22Rv1 (cell line): ENCODE data around the gene ALDH1L1.

Source experiments
- H3K27ac ChIP-seq: fragments of 450-650 bp; 2 replicates; pipeline ENCODE4 v1.5.1; 2017
- ZFX ChIP-seq: fragments of 450-650 bp; IDR thresholded peaks from 2 replicates; pipeline ENCODE4 v1.6.1; 2017; ENCODE audit warnings: antibody characterized with exemption, borderline replicate concordance
- TF ChIP-seq, protein P1 (sequence below): fragments of 450-650 bp; IDR thresholded peaks from 2 replicates; pipeline ENCODE4 v1.5.1; 2017; ENCODE audit warnings: mild to moderate bottlenecking

The ALDH1L1 gene

DNA sequence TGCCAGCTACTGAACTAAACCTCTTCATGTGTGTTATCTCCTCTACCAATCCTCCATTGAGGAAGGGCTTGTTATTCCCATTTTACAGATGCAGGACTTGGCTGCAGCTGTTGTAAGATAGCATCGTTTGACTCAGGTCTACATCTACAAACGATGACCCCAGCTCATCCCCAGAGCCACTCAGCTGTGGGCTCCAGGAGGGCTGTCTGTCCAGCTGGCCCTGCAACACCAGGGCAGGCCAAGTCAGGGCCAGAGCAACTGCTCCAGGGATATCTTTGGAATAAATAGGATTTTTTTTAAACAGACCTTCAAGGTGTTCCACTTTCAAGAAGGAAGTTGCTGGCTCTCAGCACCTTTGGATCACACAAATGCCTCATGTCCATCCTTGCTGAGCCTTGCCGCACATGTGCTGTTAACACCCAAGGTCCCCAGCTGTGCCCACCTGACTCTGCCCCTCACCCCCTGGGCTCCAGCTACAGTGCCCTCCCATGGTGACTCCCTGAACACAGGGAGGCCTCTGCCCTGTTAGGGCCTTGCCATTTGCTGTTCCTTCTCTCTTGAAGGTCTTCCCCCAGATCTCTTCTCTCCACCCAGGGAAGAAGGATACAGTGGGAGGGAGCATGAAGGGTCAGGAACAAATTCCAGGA, 31.0 kb downstream of the ALDH1L1 start:
- H3K27ac ChIP-seq = no peak overlapping the region
- no peak for TF ChIP-seq ZFX
- TF ChIP-seq, protein P1, sequence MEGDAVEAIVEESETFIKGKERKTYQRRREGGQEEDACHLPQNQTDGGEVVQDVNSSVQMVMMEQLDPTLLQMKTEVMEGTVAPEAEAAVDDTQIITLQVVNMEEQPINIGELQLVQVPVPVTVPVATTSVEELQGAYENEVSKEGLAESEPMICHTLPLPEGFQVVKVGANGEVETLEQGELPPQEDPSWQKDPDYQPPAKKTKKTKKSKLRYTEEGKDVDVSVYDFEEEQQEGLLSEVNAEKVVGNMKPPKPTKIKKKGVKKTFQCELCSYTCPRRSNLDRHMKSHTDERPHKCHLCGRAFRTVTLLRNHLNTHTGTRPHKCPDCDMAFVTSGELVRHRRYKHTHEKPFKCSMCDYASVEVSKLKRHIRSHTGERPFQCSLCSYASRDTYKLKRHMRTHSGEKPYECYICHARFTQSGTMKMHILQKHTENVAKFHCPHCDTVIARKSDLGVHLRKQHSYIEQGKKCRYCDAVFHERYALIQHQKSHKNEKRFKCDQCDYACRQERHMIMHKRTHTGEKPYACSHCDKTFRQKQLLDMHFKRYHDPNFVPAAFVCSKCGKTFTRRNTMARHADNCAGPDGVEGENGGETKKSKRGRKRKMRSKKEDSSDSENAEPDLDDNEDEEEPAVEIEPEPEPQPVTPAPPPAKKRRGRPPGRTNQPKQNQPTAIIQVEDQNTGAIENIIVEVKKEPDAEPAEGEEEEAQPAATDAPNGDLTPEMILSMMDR = no peak

DNA sequence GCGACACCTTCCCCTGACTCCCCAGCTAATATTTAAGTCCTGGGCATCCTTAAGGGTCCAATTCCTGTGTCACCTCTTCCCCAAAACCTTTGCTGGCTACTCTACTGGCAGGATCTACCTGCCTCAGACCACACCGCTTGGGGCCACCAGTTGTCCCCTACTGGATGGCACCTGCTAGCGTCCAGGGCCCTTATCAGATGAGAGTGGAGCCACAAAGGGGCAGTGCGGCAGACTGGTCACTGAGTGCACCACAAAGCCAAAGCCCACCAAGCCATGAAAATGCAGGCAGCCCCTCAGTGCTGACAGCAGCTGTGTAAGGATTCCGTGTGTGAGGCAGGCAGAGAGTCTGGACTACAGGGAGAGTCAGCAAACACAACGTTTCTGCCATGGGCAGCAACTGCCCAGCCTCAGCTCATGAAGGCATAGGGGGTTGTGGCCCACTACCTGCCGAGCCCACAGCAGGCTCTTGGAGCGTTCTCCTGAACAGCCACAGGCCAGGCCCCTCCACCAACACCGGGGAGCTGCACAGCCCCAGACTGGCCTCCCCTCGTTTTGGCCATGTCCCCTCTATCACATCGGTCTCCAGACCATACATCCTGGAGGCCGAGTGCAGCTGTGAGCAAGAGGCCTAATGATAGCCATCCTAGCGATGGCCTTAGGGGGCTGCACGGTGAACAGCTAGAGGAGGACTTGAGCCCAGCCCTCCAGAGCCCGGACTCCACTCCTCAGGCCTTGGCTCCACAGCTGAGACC, 32.3 kb downstream of the ALDH1L1 start:
- H3K27ac ChIP-seq = no peak overlapping the region
- TF ChIP-seq, protein P1 = no peak
- TF ChIP-seq ZFX = no peak

DNA sequence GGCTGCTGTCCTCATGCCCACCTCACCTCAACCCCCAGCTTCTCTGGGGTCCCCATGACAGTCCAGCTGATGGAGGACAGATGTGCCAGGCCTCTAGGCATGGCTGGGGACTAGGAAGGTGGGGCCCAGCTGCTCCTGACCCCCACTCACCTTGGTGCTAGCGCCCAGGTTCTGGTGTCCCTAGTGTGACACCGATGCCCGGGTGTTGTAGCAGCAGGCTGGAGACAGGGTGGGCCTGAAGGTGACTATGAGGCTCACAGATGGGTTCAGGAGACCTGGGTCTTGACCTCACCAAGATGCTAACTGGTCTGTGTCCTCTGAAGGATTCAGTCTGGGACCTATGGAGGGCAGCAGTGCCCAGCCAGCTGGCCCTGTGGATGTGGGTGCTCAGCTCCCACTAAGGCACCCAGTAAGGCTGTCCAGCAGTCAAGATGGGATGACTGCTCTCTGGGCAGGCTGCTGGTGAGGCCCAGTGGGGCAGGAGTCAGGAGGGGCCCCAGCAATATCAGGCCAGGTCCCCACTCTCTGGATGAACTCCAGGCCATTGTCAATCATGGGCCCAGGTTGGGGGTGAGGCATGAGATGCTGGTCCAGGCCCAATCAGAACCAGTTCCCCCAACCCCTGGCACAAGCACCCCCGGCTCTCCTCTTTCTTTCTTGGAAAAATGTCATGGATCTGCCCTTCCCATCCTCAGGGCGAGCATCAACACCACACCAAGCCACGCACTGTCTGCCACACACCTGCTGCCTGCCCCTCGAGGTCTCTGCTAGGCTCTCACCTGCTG, 33.0 kb downstream of the ALDH1L1 start:
- no peak overlapping the region for H3K27ac ChIP-seq
- TF ChIP-seq ZFX = no peak

DNA sequence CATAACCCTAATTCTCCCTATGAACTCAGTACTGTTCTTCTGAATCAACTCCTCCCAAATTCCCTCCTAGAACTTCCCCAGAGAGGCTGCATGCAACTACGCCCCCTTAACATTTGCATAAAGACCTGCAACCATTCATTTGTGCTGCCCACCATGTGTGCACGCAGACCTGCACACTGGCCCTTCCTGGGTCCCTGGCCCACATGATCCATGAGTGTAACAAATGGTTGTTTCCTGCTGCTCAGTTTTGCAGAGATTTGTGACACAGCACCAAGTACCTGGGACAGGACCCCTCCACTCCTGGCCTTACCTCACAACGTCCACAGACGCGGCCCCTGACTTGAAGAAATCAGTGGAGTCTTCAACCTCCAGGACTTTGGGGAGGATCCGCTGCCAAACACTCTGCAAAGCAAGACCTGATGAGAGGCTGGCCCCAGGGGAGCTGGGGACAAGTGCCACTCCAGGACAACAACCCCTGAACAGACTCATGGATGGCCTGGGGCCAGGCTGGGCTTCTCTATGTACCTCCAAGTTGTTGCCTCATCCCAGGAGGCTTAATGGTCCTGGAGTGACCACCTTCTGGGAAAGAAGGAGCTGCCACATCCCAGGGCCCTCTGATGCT, 33.8 kb downstream of the ALDH1L1 start:
- H3K27ac ChIP-seq = no peak overlapping the region
- no peak for TF ChIP-seq ZFX
- TF ChIP-seq, protein P1 = no peak

DNA sequence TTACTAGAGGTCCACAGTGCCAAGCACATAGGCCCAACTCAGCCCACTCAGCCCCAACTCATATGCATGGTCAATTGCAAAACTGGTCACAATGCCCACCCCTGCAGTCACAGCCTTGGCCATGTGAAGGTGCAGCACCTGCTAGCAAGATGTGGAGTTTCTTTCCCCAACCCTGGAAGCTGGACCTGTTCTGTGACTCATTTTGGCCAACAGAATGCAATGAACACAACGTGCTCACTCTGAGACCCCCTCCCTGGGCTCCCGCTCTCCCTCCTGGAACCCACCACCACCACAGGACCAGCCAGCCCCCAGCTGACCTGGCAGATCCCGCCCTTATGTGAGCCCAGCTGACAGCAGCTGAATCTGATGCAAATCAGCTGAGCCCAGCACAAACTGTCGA, 34.4 kb downstream of the ALDH1L1 start:
- no peak for TF ChIP-seq ZFX
- TF ChIP-seq, protein P1 = no peak
- no peak overlapping the region for H3K27ac ChIP-seq

DNA sequence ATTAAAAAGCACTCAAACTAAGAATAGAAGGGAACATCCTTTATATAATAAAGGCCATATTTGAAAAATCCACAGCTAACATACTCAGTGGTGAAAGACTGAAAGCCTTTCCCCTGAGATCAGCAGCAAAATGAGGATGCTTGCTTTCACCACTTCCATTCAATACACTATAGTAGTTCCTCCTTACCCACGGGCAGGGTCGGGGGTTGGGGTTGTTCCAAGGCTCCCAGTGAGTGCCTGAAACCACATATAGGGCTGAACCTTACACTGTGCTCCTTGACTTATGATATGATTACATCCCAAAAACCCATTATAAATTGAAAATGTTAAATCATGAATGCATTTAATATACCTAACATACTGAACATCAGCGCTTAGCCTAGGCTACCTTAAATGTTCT, 37.7 kb downstream of the ALDH1L1 start:
- no peak overlapping the region for H3K27ac ChIP-seq
- TF ChIP-seq ZFX = no peak
- TF ChIP-seq, protein P1 = no peak

DNA sequence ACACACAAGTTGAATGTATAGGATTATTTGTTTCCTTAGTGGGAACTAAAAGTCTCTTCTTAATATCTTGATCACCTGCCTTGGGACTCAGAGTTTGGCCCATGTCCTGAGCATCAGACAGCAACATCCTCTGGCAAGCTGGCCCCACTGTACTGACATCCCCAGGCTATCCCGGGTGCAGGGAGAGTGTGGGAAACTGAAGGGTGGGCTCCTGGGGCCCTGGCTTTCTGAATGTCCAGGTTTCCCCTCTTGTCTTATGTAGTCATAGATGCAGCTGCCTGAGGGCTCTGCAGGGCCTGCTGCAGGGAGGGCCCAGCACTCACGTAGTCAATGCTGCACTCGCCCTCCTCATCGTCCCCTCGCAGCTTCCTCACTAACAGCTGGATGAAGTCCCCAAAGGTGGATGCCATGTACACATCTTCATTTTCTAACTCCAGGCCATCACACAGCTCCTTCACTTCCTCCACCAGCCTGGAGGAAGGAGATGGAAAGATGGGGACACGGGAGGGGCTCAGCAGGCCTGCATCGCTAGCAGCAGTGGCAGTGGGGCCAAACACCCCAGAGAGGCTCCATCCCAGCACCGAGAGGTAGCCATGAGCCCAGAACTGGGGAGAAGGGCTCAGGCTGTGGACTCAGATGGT, 42.8 kb downstream of the ALDH1L1 start:
- TF ChIP-seq ZFX = no peak
- TF ChIP-seq, protein P1 = no peak
- H3K27ac ChIP-seq = no peak overlapping the region
